ENCODE results near the gene GPR34. TPM values are rescaled to one million over a fixed set of nuclear protein-coding genes. Genes with fewer than 3 reads are reported as not detected.

GPR34 gene
- total and polyA plus RNA-seq, 8 donors: 3.4 to 20.6 (median 7.2) TPM

- Histone ChIP-seq H3K4me3 (no peak overlapping the region), H3K4me1 (no peaks in the 10 kb centered on the region), H3K27ac (peak overlapping the region in 1 of 2 donors; percentile 10), H3K36me3 (no peaks in the 10 kb centered on the region), H3K9me3 (no peaks in the 10 kb centered on the region), H3K27me3 (no peaks in the 10 kb centered on the region)
- no peak for TF ChIP-seq CTCF (IDR thresholded peaks at IDR 0.05)
- DNase-seq: peak in 2 of 4 donors; percentile 25 to 43
- no peak for ATAC-seq
- intact Hi-C loops (cut with DNase I): no loop called here
Observed at GRCh38 chrX:41677183-41678060, 11.4 kb upstream of the GPR34 start.

GRCh38 chrX:41684138-41684537, 4.6 kb upstream of the GPR34 start:
- TF ChIP-seq CTCF (IDR thresholded peaks at IDR 0.05): no peak
- DNase-seq (no peak), ATAC-seq (no peak)
- intact Hi-C loops (cut with DNase I): no loop called here
- H3K27ac ChIP-seq: no peak overlapping the region
- H3K4me1 ChIP-seq: no peaks in the 10 kb centered on the region
- H3K4me3 ChIP-seq: no peak overlapping the region
- H3K27me3 ChIP-seq: no peaks in the 10 kb centered on the region
- no peaks in the 10 kb centered on the region for H3K9me3 ChIP-seq
- H3K36me3 ChIP-seq: no peaks in the 10 kb centered on the region

DNA sequence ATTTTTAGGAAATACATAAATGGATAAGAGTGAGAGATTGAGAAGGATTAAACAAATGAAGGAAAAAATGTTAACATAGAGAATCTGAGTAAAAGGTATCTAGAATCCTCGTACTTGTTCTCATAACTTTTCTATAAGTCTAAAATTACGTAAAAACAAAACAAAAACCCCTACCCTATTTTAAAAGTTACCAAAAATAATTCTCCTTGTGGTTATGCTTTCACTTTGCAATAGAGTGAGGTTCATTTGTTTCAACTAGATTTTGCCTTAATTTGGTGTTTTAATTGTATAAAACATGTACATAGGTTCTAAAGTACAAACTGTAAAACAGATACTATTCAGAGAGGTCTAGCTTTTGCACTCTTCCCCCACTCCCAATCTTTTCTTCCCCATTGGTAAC, 3.8 kb upstream of the GPR34 start:
- intact Hi-C loops (cut with DNase I): no loop called here
- Histone ChIP-seq H3K4me1 (no peaks in the 10 kb centered on the region), H3K4me3 (no peak overlapping the region), H3K9me3 (no peaks in the 10 kb centered on the region), H3K27me3 (no peaks in the 10 kb centered on the region), H3K27ac (no peak overlapping the region), H3K36me3 (no peaks in the 10 kb centered on the region)
- DNase-seq: no peak
- no peak for TF ChIP-seq CTCF (IDR thresholded peaks at IDR 0.05)
- no peak for ATAC-seq

DNA sequence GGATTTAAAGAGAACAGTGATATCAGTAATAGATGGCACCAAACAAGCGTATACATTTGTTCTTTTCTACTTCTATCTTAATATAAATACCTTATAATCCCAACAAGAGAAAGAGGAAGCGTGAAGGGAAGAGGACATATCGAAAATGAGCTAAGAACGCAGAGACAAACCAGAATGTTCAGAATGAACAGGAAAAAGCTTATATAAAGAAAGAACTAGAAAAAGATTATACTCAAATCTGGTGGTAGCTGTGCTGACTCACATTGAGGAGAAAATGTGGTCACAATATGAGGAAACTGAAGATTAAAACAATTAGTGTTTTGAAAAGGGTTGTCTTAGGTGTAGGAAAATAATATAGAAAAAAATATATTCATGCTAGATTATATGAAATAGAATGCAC, 2.0 kb upstream of the GPR34 start:
- Histone ChIP-seq H3K9me3 (no peaks in the 10 kb centered on the region), H3K27ac (no peak overlapping the region), H3K4me3 (no peak overlapping the region), H3K27me3 (no peaks in the 10 kb centered on the region), H3K36me3 (no peaks in the 10 kb centered on the region), H3K4me1 (no peaks in the 10 kb centered on the region)
- intact Hi-C loops (cut with DNase I): no loop called here
- ATAC-seq (no peak), DNase-seq (no peak)
- no peak for TF ChIP-seq CTCF (IDR thresholded peaks at IDR 0.05)

DNA sequence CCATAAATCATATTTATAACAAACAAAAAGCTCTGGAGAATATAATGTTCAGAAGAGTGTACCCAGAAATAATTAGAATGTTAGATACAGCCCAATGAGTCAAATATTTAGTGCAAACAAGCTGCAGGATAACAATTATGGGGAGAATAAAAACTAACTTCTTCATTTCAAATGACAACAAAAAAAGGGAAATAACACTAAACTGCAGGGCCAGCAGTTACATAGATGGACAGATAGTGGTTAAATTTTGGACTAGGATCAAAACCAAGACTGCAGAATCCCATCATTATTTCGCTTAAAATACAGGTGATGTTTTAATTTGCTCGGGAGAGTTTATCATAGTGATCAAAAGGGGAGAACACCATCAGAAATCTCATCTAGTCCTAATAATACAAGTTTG, 617 bp upstream of the GPR34 start:
- DNase-seq (no peak), ATAC-seq (no peak)
- Histone ChIP-seq H3K4me1 (no peaks in the 10 kb centered on the region), H3K36me3 (no peaks in the 10 kb centered on the region), H3K27ac (no peak overlapping the region), H3K9me3 (no peaks in the 10 kb centered on the region), H3K4me3 (no peak overlapping the region), H3K27me3 (no peaks in the 10 kb centered on the region)
- TF ChIP-seq CTCF (IDR thresholded peaks at IDR 0.05): no peak
- intact Hi-C loops (cut with DNase I): no loop called here

Data from left lung (tissue), 10 donors.